ENCODE measurements around the gene PPP1R1A.

DNA sequence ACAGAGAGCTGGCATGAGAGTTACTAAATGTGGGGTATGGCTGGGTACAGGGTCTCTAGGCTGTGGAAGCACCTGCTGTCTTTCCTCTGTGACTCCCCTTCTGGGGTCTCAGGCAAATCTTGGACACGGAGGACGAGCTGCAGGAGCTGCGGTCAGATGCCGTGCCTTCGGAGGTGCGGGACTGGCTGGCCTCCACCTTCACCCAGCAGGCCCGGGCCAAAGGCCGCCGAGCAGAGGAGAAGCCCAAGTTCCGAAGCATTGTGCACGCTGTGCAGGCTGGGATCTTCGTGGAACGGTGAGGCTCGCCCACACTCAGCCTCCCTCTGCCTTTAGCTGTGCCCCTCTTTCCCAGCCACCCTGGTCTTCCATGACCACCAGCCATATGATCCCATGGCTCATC, 19.4 kb downstream of the PPP1R1A start:
- TF ChIP-seq CTCF (optimal IDR thresholded peaks at IDR 0.05 in 1 of 3, IDR thresholded peaks at IDR 0.05 in 1 of 3, conservative IDR thresholded peaks at IDR 0.05 in 1 of 3; ENCODE audit: extremely low read depth in 1 of 3, insufficient read depth in 2 of 3, low read length in 3 of 3) (no peak), EZH2 (IDR thresholded peaks at IDR 0.05; ENCODE audit: low read length) (no peak)
